ENCODE measurements around the gene TRIP12.

DNA sequence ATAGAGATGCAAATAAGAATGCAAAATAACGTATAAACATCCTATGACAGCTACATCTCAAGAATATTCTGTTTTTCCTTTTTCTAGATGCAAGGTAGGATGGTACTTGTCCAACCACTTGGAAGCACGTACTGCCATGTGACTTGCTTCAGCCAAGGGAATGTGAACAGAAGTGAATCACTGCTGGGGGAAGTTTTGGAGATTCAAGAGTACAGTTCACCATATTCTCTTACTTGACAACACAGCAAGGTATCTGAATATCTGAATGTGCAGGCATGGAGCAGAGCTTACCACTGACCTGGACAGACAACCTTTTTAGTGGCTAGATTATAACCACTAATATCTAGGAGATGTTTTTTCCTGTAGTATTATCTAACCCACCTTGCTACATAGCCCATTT, 53.0 kb downstream of the TRIP12 start:
- TF ChIP-seq, protein P1, sequence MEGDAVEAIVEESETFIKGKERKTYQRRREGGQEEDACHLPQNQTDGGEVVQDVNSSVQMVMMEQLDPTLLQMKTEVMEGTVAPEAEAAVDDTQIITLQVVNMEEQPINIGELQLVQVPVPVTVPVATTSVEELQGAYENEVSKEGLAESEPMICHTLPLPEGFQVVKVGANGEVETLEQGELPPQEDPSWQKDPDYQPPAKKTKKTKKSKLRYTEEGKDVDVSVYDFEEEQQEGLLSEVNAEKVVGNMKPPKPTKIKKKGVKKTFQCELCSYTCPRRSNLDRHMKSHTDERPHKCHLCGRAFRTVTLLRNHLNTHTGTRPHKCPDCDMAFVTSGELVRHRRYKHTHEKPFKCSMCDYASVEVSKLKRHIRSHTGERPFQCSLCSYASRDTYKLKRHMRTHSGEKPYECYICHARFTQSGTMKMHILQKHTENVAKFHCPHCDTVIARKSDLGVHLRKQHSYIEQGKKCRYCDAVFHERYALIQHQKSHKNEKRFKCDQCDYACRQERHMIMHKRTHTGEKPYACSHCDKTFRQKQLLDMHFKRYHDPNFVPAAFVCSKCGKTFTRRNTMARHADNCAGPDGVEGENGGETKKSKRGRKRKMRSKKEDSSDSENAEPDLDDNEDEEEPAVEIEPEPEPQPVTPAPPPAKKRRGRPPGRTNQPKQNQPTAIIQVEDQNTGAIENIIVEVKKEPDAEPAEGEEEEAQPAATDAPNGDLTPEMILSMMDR (IDR thresholded peaks at IDR 0.05): no peak
- no peak for TF ChIP-seq POLR2A (IDR thresholded peaks at IDR 0.05)
